Inferior parietal cortex (tissue), 1 donor: ENCODE results near the gene SLC24A1.
"Not testable (repeated sequence)": the region's sequence is repeated elsewhere in the genome, so short reads cannot be mapped to it uniquely, and the experiment has no call there.

Experiments
- DNase-seq: peaks from one replicate; pipeline ENCODE4 v3.0.0-alpha.2; 2016; ENCODE audit errors: extremely low spot score

Gene SLC24A1

GRCh38 chr15:65621638-65622037 is at the start of gene SLC24A1:
Gene SLC24A1 (plus strand): TSS chr15:65621938. CDS start chr15:65624081, 2,143 bp downstream.
- no peak for DNase-seq

GRCh38 chr15:65571971-65572370 is 49.8 kb upstream of the SLC24A1 start:
- DNase-seq: no peak

- DNase-seq: no peak
Measured at GRCh38 chr15:65576664-65577063, 45.1 kb upstream of the SLC24A1 start.

GRCh38 chr15:65577129-65577996 is 44.4 kb upstream of the SLC24A1 start:
- DNase-seq: no peak

GRCh38 chr15:65578904-65579728 is 42.6 kb upstream of the SLC24A1 start:
- no peak for DNase-seq

GRCh38 chr15:65579762-65580161 is 42.0 kb upstream of the SLC24A1 start:
- DNase-seq: no peak

GRCh38 chr15:65580287-65580686 is 41.5 kb upstream of the SLC24A1 start:
- DNase-seq: no peak

GRCh38 chr15:65583701-65584100 is 38.0 kb upstream of the SLC24A1 start:
- DNase-seq: no peak

GRCh38 chr15:65584241-65584640 is 37.5 kb upstream of the SLC24A1 start:
- DNase-seq: no peak

- DNase-seq: no peak
Measured at GRCh38 chr15:65587094-65587493, 34.6 kb upstream of the SLC24A1 start.

- peak; percentile 66 for DNase-seq
Measured at GRCh38 chr15:65595960-65596359, 25.8 kb upstream of the SLC24A1 start.

GRCh38 chr15:65598468-65598867 is 23.3 kb upstream of the SLC24A1 start:
- no peak for DNase-seq

GRCh38 chr15:65599677-65600076 is 22.1 kb upstream of the SLC24A1 start:
- no peak for DNase-seq

- DNase-seq: no peak
Measured at GRCh38 chr15:65603134-65603533, 18.6 kb upstream of the SLC24A1 start.

GRCh38 chr15:65603559-65603958 is 18.2 kb upstream of the SLC24A1 start:
- DNase-seq: no peak

GRCh38 chr15:65610871-65611718 is 10.6 kb upstream of the SLC24A1 start, which contains the start of gene INTS14:
Gene INTS14 (minus strand): TSS chr15:65611131. CDS start chr15:65607380, 3,751 bp downstream.
- peak; percentile 95 for DNase-seq

GRCh38 chr15:65611888-65612615 is 9.7 kb upstream of the SLC24A1 start:
- DNase-seq: no peak

- DNase-seq: no peak
Measured at GRCh38 chr15:65612616-65612946, 9.2 kb upstream of the SLC24A1 start.

- no peak for DNase-seq
Measured at GRCh38 chr15:65612949-65613744, 8.6 kb upstream of the SLC24A1 start.

- DNase-seq: not testable (repeated sequence)
Measured at GRCh38 chr15:65615887-65616286, 5.9 kb upstream of the SLC24A1 start.
